CD4-positive, alpha-beta T cell (primary cell): Measurements from ENCODE around the gene LIG1. TPM values are rescaled to one million over a fixed set of nuclear protein-coding genes. Genes with fewer than 3 reads are reported as not detected.

Source experiments
- ATAC-seq: fragments of 200-7000 bp; cut with Tn5 transposase; one replicate; pipeline ENCODE4 v1.10.0; 2022; ENCODE audit warnings: mild to moderate bottlenecking; ENCODE audit not compliant: poor library complexity
- CTCF ChIA-PET: fragments of 350-600 bp; sonication (Branson Sonifier 250); formaldehyde crosslinking; loops from one replicate; lab custom pipeline; 2021; ENCODE audit warnings: antibody characterized with exemption, inconsistent platforms; lab: Charles Lee
- POLR2A ChIA-PET: fragments of 350-600 bp; sonication (Branson Sonifier 250); formaldehyde crosslinking; loops from one replicate; lab custom pipeline; 2021; ENCODE audit warnings: antibody characterized with exemption, inconsistent platforms; lab: Charles Lee
- DNase-seq, 14 experiments: peaks; one replicate each; pipeline ENCODE4 v3.0.0-alpha.2; 2013 to 2020; ENCODE audit warnings: mixed read lengths in 2 of 14
- H3K27ac ChIP-seq, 2 donors: one replicate each; pipeline versions ENCODE4 v1.5.1 to v1.7.0; 2013; ENCODE audit warnings: low read length in 2 of 2, low read depth in 1 of 2, mild to moderate bottlenecking in 1 of 2
- H3K27me3 ChIP-seq, 2 experiments: 1 replicate in 1 of 2; 2 replicates in 1 of 2; pipeline versions ENCODE4 v1.6.1 to v1.7.0; 2013; ENCODE audit warnings: low read length in 2 of 2, control low read depth in 1 of 2, mild to moderate bottlenecking in 1 of 2, moderate library complexity in 1 of 2; ENCODE audit not compliant: insufficient read depth in 2 of 2, control insufficient read depth in 1 of 2
- H3K36me3 ChIP-seq: one replicate; pipeline ENCODE4 v1.6.1; 2013; ENCODE audit warnings: low read length, control low read depth; ENCODE audit not compliant: insufficient read depth
- H3K4me1 ChIP-seq: one replicate; pipeline ENCODE4 v1.6.1; 2013; ENCODE audit warnings: low read length, control low read depth; ENCODE audit not compliant: insufficient read depth
- H3K4me3 ChIP-seq: one replicate; pipeline ENCODE4 v1.5.1; 2013; ENCODE audit warnings: mild to moderate bottlenecking, low read length, moderate library complexity
- H3K9me3 ChIP-seq, 2 experiments: 1 replicate in 1 of 2; 2 replicates in 1 of 2; pipeline versions ENCODE4 v1.6.1 to v1.7.0; 2013; ENCODE audit warnings: low read length in 2 of 2, mild to moderate bottlenecking in 2 of 2, control low read depth in 1 of 2, moderate library complexity in 1 of 2; ENCODE audit not compliant: control insufficient read depth in 1 of 2, insufficient read depth in 1 of 2
- H3K27ac Mint-ChIP-seq: one replicate; pipeline ENCODE4 v1.8.0; 2020; ENCODE audit warnings: mixed read lengths
- H3K27me3 Mint-ChIP-seq: one replicate; pipeline ENCODE4 v1.8.0; 2021; ENCODE audit warnings: mixed read lengths
- H3K36me3 Mint-ChIP-seq: one replicate; pipeline ENCODE4 v1.8.0; 2021; ENCODE audit warnings: low read depth, mixed read lengths
- H3K4me1 Mint-ChIP-seq: one replicate; pipeline ENCODE4 v1.8.0; 2021; ENCODE audit warnings: low read depth, mixed read lengths
- H3K4me3 Mint-ChIP-seq: one replicate; pipeline ENCODE4 v1.8.0; 2020; ENCODE audit warnings: mild to moderate bottlenecking, mixed read lengths
- H3K9me3 Mint-ChIP-seq: one replicate; pipeline ENCODE4 v1.8.0; 2020; ENCODE audit warnings: mixed read lengths
- intact Hi-C, 2 experiments: fragments of 100-400 bp; cut with DNase I in 1 of 2; cut with micrococcal nuclease in 1 of 2; formaldehyde crosslinking; loops; one replicate each; pipeline versions ENCODE4 v1.15.1 to v1.9.0; 2023 to 2025; cut with DNase I, micrococcal nuclease
- total RNA-seq, 174 experiments: library from RNA in 2 of 174; stranded (reverse) in 2 of 174; gene quantifications; one replicate each; pipeline ENCODE4 v1.2.3 and lab custom pipeline; 2021 to 2026
- TF ChIP-seq, protein P1 (sequence below): fragments of 200-600 bp; IDR thresholded peaks from one replicate; pipeline ENCODE4 v1.8.0; 2022; ENCODE audit warnings: antibody characterized with exemption, mild to moderate bottlenecking

Gene LIG1
- total RNA-seq, 2 experiments from 2014 or later = 62.8 to 70.7 TPM

- no peaks in the 10 kb centered on the region for H3K27me3 Mint-ChIP-seq
- no peaks in the 10 kb centered on the region for H3K27me3 ChIP-seq
- ChIA-PET CTCF (no interaction called here), POLR2A (interaction anchor here (0.6 to 1.3 kb wide), 2 partner anchors 10 to 25 kb away, joined by 3 to 8 read pairs; no protein-coding TSS in a partner anchor)
- H3K4me3 ChIP-seq = no peak overlapping the region
- no peak for DNase-seq
- no peaks in the 10 kb centered on the region for H3K9me3 Mint-ChIP-seq
- no peak overlapping the region for H3K4me3 Mint-ChIP-seq
- no peaks in the 10 kb centered on the region for H3K4me1 ChIP-seq
- TF ChIP-seq, protein P1, sequence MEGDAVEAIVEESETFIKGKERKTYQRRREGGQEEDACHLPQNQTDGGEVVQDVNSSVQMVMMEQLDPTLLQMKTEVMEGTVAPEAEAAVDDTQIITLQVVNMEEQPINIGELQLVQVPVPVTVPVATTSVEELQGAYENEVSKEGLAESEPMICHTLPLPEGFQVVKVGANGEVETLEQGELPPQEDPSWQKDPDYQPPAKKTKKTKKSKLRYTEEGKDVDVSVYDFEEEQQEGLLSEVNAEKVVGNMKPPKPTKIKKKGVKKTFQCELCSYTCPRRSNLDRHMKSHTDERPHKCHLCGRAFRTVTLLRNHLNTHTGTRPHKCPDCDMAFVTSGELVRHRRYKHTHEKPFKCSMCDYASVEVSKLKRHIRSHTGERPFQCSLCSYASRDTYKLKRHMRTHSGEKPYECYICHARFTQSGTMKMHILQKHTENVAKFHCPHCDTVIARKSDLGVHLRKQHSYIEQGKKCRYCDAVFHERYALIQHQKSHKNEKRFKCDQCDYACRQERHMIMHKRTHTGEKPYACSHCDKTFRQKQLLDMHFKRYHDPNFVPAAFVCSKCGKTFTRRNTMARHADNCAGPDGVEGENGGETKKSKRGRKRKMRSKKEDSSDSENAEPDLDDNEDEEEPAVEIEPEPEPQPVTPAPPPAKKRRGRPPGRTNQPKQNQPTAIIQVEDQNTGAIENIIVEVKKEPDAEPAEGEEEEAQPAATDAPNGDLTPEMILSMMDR = no peak
- no peaks in the 10 kb centered on the region for H3K9me3 ChIP-seq
- no peak overlapping the region for H3K27ac ChIP-seq
- H3K4me1 Mint-ChIP-seq = peaks cover 15% of the 10 kb centered on the region
- peaks cover 76% of the 10 kb centered on the region for H3K36me3 ChIP-seq
- H3K27ac Mint-ChIP-seq = no peak overlapping the region
- peaks cover 85% of the 10 kb centered on the region for H3K36me3 Mint-ChIP-seq
- ATAC-seq = no peak
- intact Hi-C loops = no loop called here
Measured at GRCh38 chr19:48213959-48214358, 43.8 kb upstream of the LIG1 start.

GRCh38 chr19:48210005-48210404 lies 39.9 kb upstream of the LIG1 start:
- H3K36me3 ChIP-seq = peaks cover 45% of the 10 kb centered on the region
- DNase-seq (no peak), ATAC-seq (peak; percentile 61)
- no peaks in the 10 kb centered on the region for H3K27me3 ChIP-seq
- H3K9me3 Mint-ChIP-seq = no peaks in the 10 kb centered on the region
- no peak overlapping the region for H3K27ac ChIP-seq
- intact Hi-C loops = no loop called here
- H3K36me3 Mint-ChIP-seq = peaks cover 54% of the 10 kb centered on the region
- no peak overlapping the region for H3K4me3 Mint-ChIP-seq
- H3K27ac Mint-ChIP-seq = peak overlapping the region; percentile 83
- peaks cover 13% of the 10 kb centered on the region for H3K4me1 ChIP-seq
- H3K27me3 Mint-ChIP-seq = no peaks in the 10 kb centered on the region
- H3K4me3 ChIP-seq = no peak overlapping the region
- H3K4me1 Mint-ChIP-seq = peaks cover 29% of the 10 kb centered on the region
- H3K9me3 ChIP-seq = no peaks in the 10 kb centered on the region
- CTCF ChIA-PET = interaction anchor here (0.9 to 2.0 kb wide), 3 partner anchors 9 to 50 kb away, joined by 3 to 8 read pairs (median 3); no protein-coding TSS in a partner anchor
- POLR2A ChIA-PET = no interaction called here
- TF ChIP-seq, protein P1 = no peak

DNA sequence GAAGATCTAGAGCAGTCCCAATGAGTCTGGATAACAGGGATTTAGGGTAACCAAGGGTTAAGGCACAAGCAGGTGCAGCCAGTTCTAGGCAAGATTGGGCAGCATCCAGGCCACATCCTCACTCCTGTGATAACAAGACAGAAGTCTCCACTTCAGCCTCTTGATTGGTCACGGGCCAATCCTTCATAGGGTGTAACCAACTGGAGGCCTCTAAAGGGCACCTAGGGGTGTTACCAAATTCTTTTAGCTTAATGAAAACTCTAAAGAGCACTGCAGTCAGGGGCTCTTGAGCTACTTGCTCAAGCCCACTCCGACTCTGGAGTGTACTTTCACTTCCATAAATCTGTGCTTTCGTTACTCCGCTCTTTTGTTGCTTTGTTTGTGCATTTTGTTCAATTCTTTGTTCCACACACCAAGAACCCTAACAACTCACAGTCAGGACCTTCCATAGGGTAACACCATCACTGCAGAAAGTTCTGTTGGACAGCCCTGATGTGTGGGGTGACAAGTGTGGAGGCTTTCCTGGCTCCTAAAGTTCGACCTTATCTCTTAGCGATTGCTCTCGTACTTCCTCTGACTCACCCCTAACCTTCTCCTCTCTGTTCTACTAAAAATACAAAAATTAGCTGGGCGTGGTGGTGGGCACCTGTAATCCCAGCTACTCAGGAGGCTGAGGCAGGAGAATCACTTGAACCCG lies 36.4 kb upstream of the LIG1 start:
- H3K4me1 Mint-ChIP-seq = peaks cover 29% of the 10 kb centered on the region
- DNase-seq (no peak), ATAC-seq (no peak)
- H3K27ac ChIP-seq = no peak overlapping the region
- peaks cover 17% of the 10 kb centered on the region for H3K36me3 ChIP-seq
- H3K4me3 ChIP-seq = no peak overlapping the region
- H3K4me3 Mint-ChIP-seq = peak overlapping the region; percentile 9
- ChIA-PET POLR2A (interaction anchor here (1.7 kb wide), 1 partner anchor 43 kb away, joined by 5 read pairs; no protein-coding TSS in a partner anchor), CTCF (interaction anchor here (1.1 kb wide), 1 partner anchor 54 kb away, joined by 3 read pairs; no protein-coding TSS in a partner anchor)
- H3K9me3 ChIP-seq = no peaks in the 10 kb centered on the region
- TF ChIP-seq, protein P1 = no peak
- intact Hi-C loops = no loop called here
- H3K9me3 Mint-ChIP-seq = no peaks in the 10 kb centered on the region
- no peaks in the 10 kb centered on the region for H3K27me3 ChIP-seq
- peaks cover 33% of the 10 kb centered on the region for H3K4me1 ChIP-seq
- H3K36me3 Mint-ChIP-seq = peaks cover 23% of the 10 kb centered on the region
- no peaks in the 10 kb centered on the region for H3K27me3 Mint-ChIP-seq
- no peak overlapping the region for H3K27ac Mint-ChIP-seq
